Stimulated activated CD8-positive, alpha-beta memory T cell treated with anti-CD3 and anti-CD28 coated beads, Interleukin-2, amount 100 ng/mL, for 1 hour (primary cell): ENCODE results near the gene EEA1.
"Not testable (repeated sequence)": the region's sequence is repeated elsewhere in the genome, so short reads cannot be mapped to it uniquely, and the experiment has no call there.

Source experiments
- DNase-seq, 2 donors: peaks; one replicate each; pipeline ENCODE4 v3.0.0-alpha.2; 2020; ENCODE audit warnings: low read depth in 2 of 2

Gene EEA1

GRCh38 chr12:92810370-92810769 lies 118.7 kb downstream of the EEA1 start:
- DNase-seq = no peak

- no peak for DNase-seq
These were observed 125.2 kb downstream of the EEA1 start for GRCh38 chr12:92803903-92804302.

GRCh38 chr12:92802906-92803305 lies 126.2 kb downstream of the EEA1 start:
- no peak for DNase-seq

- DNase-seq = no peak
These were observed 132.4 kb downstream of the EEA1 start for GRCh38 chr12:92796650-92797049.

- no peak for DNase-seq
These were observed 134.3 kb downstream of the EEA1 start for GRCh38 chr12:92794814-92795213.

GRCh38 chr12:92794356-92794755 lies 134.7 kb downstream of the EEA1 start:
- DNase-seq = not testable (repeated sequence)

GRCh38 chr12:92786045-92786444 lies 143.1 kb downstream of the EEA1 start:
- no peak for DNase-seq

GRCh38 chr12:92785563-92785950 lies 143.5 kb downstream of the EEA1 start:
- no peak for DNase-seq

- no peak for DNase-seq
These were observed 144.1 kb downstream of the EEA1 start for GRCh38 chr12:92784797-92785562.

GRCh38 chr12:92784356-92784755 lies 144.7 kb downstream of the EEA1 start:
- DNase-seq = no peak

GRCh38 chr12:92779902-92780301 lies 149.2 kb downstream of the EEA1 start:
- DNase-seq = no peak

GRCh38 chr12:92778525-92778924 lies 150.6 kb downstream of the EEA1 start:
- no peak for DNase-seq

GRCh38 chr12:92775416-92775815 lies 153.7 kb downstream of the EEA1 start:
- no peak for DNase-seq

- no peak for DNase-seq
These were observed 158.1 kb downstream of the EEA1 start for GRCh38 chr12:92771001-92771400.

- no peak for DNase-seq
These were observed 159.8 kb downstream of the EEA1 start for GRCh38 chr12:92769124-92769901.

- DNase-seq = no peak
These were observed 163.2 kb downstream of the EEA1 start for GRCh38 chr12:92765871-92766270.

GRCh38 chr12:92764831-92765230 lies 164.3 kb downstream of the EEA1 start:
- DNase-seq = no peak

GRCh38 chr12:92762773-92763172 lies 166.3 kb downstream of the EEA1 start:
- DNase-seq = no peak

GRCh38 chr12:92759634-92760268 lies 169.3 kb downstream of the EEA1 start:
- DNase-seq = no peak

GRCh38 chr12:92757597-92758121 lies 171.4 kb downstream of the EEA1 start:
- no peak for DNase-seq

- DNase-seq = no peak
These were observed 172.0 kb downstream of the EEA1 start for GRCh38 chr12:92756898-92757596.
